HT-29 (cell line): ENCODE results near the gene RNF166. TPM values are rescaled to one million over a fixed set of nuclear protein-coding genes. Genes with fewer than 3 reads are reported as not detected.

ENCODE experiments used
- DNase-seq: peaks from one replicate; pipeline ENCODE4 v3.0.0-alpha.2; 2015; ENCODE audit warnings: low spot score
- total RNA-seq: library from RNA; depleted of rRNA; stranded (reverse); fragments of >200 nt; shearing (Covaris generic); gene quantifications from 2 replicates; pipeline ENCODE4 v1.2.3, GENCODE V29; 2014

RNF166 gene
- total RNA-seq, 1 experiment from 2014 or later, result 44.6 TPM

- DNase-seq, result no peak
Measured at GRCh38 chr16:88723911-88724310, 17.7 kb upstream of the RNF166 start.

- no peak for DNase-seq
Measured at GRCh38 chr16:88723507-88723887, 17.3 kb upstream of the RNF166 start.

GRCh38 chr16:88722784-88723506, 16.7 kb upstream of the RNF166 start:
- no peak for DNase-seq

- no peak for DNase-seq
Measured at GRCh38 chr16:88721815-88722755, 15.9 kb upstream of the RNF166 start.

GRCh38 chr16:88721236-88721635, 15.0 kb upstream of the RNF166 start:
- no peak for DNase-seq

- DNase-seq, result no peak
Measured at GRCh38 chr16:88720396-88720970, 14.3 kb upstream of the RNF166 start.

DNA sequence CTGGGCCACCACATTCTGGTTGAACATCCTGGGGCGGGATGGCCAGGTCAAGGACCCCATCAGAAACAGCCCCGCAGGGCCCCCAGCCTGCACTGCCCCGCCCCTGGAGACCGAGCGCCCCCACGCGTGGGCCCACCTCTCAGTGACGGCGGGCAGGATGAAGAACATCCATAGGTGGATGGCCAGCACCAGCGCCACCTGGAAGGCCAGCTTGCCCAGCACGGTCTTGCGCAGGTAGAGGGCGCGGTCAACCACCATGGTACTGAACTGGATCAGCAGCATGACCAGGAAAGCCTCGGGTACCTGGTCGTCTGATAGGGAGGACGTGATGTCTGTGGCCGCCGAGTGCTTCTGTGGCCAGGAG, 13.7 kb upstream of the RNF166 start:
- DNase-seq, result no peak

GRCh38 chr16:88719267-88719932, 13.2 kb upstream of the RNF166 start:
- no peak for DNase-seq

DNA sequence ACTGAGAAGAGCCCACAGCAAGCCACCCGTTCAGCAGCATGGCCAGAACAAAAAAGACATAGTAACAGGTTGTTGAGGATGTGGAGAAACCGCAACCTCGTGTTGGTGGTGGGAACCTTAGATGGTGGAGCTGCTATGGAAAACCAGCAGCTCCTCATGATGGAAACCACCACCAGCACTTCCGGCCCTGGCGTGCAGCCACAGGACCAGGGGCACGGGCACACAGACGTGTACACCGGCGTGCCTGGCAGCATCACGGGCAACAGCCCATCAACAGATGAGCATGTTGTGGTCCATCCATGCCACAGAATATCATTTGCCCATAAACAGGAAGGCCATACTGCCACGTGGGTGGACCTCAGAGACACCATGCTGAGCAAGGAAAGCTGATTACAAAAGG, 12.0 kb upstream of the RNF166 start:
- no peak for DNase-seq

DNA sequence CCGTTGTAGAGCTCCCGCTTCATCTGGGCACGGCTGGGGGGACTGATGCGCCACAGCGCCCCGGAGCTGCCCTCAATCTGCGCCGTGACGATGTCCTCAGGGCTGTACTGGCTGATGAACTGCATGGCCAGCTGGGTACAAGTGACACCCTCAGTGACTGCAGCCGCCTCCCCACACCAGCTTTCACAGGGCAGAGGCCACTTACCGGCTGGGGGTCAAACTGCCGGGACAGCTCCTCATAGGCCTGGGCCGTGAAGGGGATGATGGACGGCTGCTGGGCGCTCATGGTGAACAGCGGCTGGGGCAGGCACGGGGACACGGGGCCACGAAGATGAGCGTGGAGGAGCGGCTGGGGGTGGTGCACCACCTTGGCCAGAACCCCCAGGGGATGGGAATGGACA, 10.4 kb upstream of the RNF166 start:
- no peak for DNase-seq

- DNase-seq, result no peak
Measured at GRCh38 chr16:88716201-88716600, 10.0 kb upstream of the RNF166 start.

DNA sequence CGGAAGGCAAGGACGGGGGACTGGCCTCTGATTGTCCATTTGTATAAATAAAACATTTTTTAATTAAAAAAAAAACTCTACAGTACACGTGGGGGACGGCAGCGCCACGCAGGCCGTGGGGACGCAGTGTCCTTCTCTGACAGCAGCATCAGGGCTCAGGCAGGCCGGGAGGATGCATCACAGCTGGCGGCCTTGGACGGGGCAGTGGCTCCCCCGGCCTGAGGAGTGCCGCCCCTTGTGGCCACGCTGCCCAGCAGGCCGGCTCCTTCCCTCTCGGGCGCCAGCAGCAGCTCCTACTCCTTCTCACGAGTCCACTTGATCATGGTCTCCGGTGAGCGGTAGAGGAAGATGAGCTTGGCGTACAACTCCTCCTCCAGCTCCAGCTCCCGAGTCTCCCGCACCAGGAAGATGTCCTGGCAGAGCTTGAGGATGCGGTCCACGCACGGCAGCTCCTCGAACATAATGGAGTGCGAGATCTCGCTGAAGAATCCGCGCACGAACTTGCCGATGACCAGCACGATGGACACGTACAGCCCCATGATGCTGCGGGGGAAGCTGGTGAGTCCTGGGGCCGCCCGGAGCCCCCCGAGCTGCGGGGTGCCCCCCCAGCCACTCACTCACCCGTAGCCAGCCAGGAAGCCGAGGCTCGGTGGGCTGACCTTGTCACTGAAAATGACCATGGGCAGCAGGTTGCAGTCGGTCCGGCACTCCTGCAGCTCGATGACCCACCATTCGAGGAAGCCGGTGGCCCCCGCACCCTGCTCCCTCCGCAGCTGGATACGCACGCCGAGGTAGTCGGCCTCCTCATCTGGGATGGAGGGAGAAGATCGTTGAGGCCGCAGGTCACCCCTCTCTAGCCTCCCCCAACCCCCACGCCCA, 9.3 kb upstream of the RNF166 start:
- DNase-seq, result no peak

DNA sequence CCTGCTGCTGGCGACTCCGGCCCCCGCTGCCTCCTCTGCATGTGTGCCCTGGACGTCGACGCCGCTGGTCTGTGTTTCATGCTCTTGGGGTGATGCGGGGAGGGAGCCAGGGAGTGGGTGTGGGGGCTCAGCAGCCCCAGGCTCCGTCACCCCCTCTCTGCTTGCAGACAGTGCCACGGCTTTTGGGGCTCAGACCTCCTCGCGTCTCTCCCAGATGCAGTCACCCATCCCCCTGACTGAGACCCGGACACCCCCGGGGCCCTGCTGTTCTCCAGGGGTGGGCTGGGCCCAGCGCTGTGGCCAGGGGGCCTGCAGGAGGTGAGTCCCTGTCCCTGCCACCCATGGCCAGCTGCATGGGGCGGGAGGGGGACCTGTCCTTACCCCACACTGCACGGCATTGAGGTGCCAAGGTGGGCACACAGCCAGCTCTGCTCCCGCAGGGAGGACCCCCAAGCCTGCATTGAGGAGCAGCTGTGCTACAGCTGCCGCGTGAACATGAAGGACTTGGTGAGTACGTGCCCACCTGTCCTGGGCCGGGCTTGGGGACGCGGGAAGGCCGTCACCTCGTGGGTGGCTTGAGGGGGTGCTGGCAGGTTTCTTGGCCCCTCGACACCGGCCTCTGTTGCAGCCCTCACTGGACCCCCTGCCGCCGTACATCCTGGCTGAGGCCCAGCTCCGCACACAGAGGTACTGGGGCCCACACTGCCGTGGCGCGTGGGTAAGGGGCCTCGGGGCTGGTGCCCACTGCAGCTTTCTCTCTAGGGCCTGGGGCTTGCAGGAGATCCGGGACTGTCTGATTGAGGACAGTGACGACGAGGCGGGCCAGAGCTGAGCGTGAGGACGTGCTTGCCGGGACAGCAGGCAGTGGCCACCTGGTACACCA, 8.5 kb upstream of the RNF166 start:
- no peak for DNase-seq

- DNase-seq, result peak; percentile 33
Measured at GRCh38 chr16:88713568-88714419, 7.6 kb upstream of the RNF166 start.

GRCh38 chr16:88713054-88713453, 6.8 kb upstream of the RNF166 start:
- DNase-seq, result no peak

- no peak for DNase-seq
Measured at GRCh38 chr16:88712362-88712979, 6.3 kb upstream of the RNF166 start.

DNA sequence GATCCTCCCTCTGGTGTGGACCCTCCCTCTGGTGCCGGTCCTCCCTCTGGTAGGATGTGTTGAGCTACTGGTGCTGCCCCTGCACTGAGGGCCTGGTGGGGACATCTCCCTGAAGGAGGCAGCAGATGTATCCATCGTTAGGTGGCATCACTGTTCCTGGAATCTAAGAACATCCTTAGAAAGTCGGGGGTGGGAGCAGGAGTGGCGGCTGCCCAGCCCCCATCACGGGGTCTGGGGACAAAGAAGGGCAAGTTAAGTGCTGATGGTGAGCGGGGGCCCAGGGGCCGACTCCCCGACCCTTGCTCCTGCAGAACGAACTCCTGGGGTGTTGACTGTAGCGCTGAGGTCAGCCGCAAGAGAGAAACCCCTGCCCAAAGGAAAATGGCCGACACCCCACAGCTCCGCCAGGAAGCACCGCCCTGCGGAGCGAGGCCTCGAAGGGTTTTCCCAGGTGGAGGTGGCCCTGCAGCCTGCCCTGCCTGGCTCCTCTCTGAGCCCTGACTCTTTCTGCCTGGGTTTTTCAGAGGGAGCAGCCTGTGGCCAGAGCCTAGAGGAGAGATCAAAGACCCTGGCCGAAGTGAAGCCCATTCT, 5.6 kb upstream of the RNF166 start:
- peak; percentile 18 for DNase-seq

DNA sequence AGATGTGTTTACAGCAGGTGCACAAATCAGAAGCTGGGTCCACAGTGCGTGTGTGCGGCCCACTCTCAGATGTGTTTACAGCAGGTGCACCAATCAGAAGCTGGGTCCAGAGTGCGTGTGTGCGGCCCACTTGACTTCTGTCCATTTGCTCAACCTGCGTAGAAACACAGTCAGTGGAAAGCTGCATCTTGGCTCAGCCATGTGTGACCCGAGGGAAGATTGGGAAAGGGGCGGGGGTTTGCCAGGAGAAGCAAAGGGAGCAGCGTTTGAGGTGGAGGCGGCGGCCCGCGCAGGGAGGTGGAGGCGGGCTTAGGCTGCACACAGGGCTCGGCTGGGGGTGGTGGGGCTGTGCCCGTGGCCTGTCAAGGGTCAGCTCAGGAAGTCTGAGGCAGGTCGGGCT, 4.3 kb upstream of the RNF166 start:
- DNase-seq, result no peak
